WTC11 (cell line): ENCODE results near the gene VWA8. TPM values are rescaled to one million over a fixed set of nuclear protein-coding genes. Genes with fewer than 3 reads are reported as not detected.

Experiments
- ATAC-seq: fragments of 200-7000 bp; cut with Tn5 transposase; 2 replicates; pipeline ENCODE4 v1.10.0; 2021; ENCODE audit warnings: mild to moderate bottlenecking, moderate library complexity
- CTCF ChIA-PET: fragments of 300-600 bp; sonication (Branson Sonifier 250); formaldehyde crosslinking; loops from one replicate; lab custom pipeline; 2021; ENCODE audit warnings: antibody characterized with exemption; lab: Charles Lee
- POLR2A ChIA-PET: fragments of 350-600 bp; sonication (Branson Sonifier 250); formaldehyde crosslinking; loops from one replicate; lab custom pipeline; 2021; ENCODE audit warnings: antibody characterized with exemption; lab: Charles Lee
- DNase-seq: peaks from one replicate; pipeline ENCODE4 v3.0.0; 2021; ENCODE audit warnings: low spot score
- H3K27ac Mint-ChIP-seq: 2 replicates; pipeline ENCODE4 v1.8.0; 2021; ENCODE audit warnings: mixed read lengths
- H3K27me3 Mint-ChIP-seq: 2 replicates; pipeline ENCODE4 v1.8.0; 2021; ENCODE audit warnings: low read depth, mild to moderate bottlenecking, moderate library complexity, mixed read lengths
- H3K36me3 Mint-ChIP-seq: 2 replicates; pipeline ENCODE4 v1.8.0; 2021; ENCODE audit warnings: mixed read lengths
- H3K4me1 Mint-ChIP-seq: 2 replicates; pipeline ENCODE4 v1.8.0; 2022; ENCODE audit warnings: mixed read lengths
- H3K4me3 Mint-ChIP-seq: 2 replicates; pipeline ENCODE4 v1.8.0; 2021; ENCODE audit warnings: mild to moderate bottlenecking, moderate library complexity, mixed read lengths
- H3K9me3 Mint-ChIP-seq: 2 replicates; pipeline ENCODE4 v1.8.0; 2021; ENCODE audit warnings: mixed read lengths
- ATF1 ChIP-seq: sonication (generic); formaldehyde crosslinking; IDR thresholded peaks from 2 replicates; pipeline ENCODE4 v1.8.1; 2023; ENCODE audit warnings: mild to moderate bottlenecking, moderate library complexity, missing genetic modification reagents
- CBFB ChIP-seq: sonication (generic); formaldehyde crosslinking; IDR thresholded peaks from 2 replicates; pipeline ENCODE4 v1.8.1; 2022; ENCODE audit warnings: mild to moderate bottlenecking, low read depth, missing genetic modification reagents
- EMX1 ChIP-seq: fragments of 250-450 bp; sonication (Bioruptor Pico); IDR thresholded peaks from 2 replicates; pipeline ENCODE4 v1.8.0; 2021; ENCODE audit warnings: mild to moderate bottlenecking
- ESRRA ChIP-seq: sonication (generic); formaldehyde crosslinking; IDR thresholded peaks from 2 replicates; pipeline ENCODE4 v1.8.1; 2022; ENCODE audit warnings: mild to moderate bottlenecking, missing genetic modification reagents, borderline replicate concordance
- FOXJ3 ChIP-seq: sonication (generic); formaldehyde crosslinking; IDR thresholded peaks from 2 replicates; pipeline ENCODE4 v1.9.0; 2021; ENCODE audit warnings: missing genetic modification reagents, mild to moderate bottlenecking, borderline replicate concordance
- GABPB1 ChIP-seq: sonication (generic); formaldehyde crosslinking; IDR thresholded peaks from 2 replicates; pipeline ENCODE4 v1.8.1; 2023; ENCODE audit warnings: mild to moderate bottlenecking, missing genetic modification reagents
- IRF2 ChIP-seq: sonication (generic); formaldehyde crosslinking; IDR thresholded peaks from 2 replicates; pipeline ENCODE4 v1.8.0; 2022; ENCODE audit warnings: low read depth, missing genetic modification reagents, borderline replicate concordance
- KAT7 ChIP-seq: sonication (generic); formaldehyde crosslinking; IDR thresholded peaks from 2 replicates; pipeline ENCODE4 v1.8.1; 2023; ENCODE audit warnings: missing genetic modification reagents, mild to moderate bottlenecking, borderline replicate concordance
- MAX ChIP-seq: sonication (generic); formaldehyde crosslinking; IDR thresholded peaks from 2 replicates; pipeline ENCODE4 v1.8.0; 2022; ENCODE audit warnings: mild to moderate bottlenecking, missing genetic modification reagents
- NFATC4 ChIP-seq: fragments of 250-450 bp; sonication (Bioruptor Pico); IDR thresholded peaks from 2 replicates; pipeline ENCODE4 v1.9.0; 2021; ENCODE audit warnings: mild to moderate bottlenecking
- NR2C2 ChIP-seq: sonication (generic); formaldehyde crosslinking; IDR thresholded peaks from 2 replicates; pipeline ENCODE4 v1.8.0; 2022; ENCODE audit warnings: mild to moderate bottlenecking, missing genetic modification reagents
- OVOL2 ChIP-seq: fragments of 250-450 bp; sonication (Bioruptor Pico); IDR thresholded peaks from 2 replicates; pipeline ENCODE4 v1.9.0; 2021; ENCODE audit warnings: mild to moderate bottlenecking, borderline replicate concordance
- PRRX2 ChIP-seq: fragments of 250-450 bp; sonication (Bioruptor Pico); IDR thresholded peaks from 2 replicates; pipeline ENCODE4 v1.8.0; 2021; ENCODE audit warnings: mild to moderate bottlenecking
- SP1 ChIP-seq: sonication (generic); formaldehyde crosslinking; conservative IDR thresholded peaks from 2 replicates; pipeline ENCODE4 v1.8.1; 2022; ENCODE audit warnings: missing genetic modification reagents
- TP53 ChIP-seq: sonication (generic); formaldehyde crosslinking; IDR thresholded peaks from 2 replicates; pipeline ENCODE4 v1.8.1; 2023; ENCODE audit warnings: mild to moderate bottlenecking, missing genetic modification reagents
- ZBTB43 ChIP-seq: sonication (generic); formaldehyde crosslinking; IDR thresholded peaks from 2 replicates; pipeline ENCODE4 v1.8.1; 2023; ENCODE audit warnings: mild to moderate bottlenecking, missing genetic modification reagents
- ZNF317 ChIP-seq: sonication (generic); formaldehyde crosslinking; IDR thresholded peaks from 2 replicates; pipeline ENCODE4 v1.8.1; 2023; ENCODE audit warnings: low read depth, mild to moderate bottlenecking, moderate library complexity, missing genetic modification reagents, borderline replicate concordance
- ZNF416 ChIP-seq: fragments of 250-450 bp; sonication (Bioruptor Pico); IDR thresholded peaks from 2 replicates; pipeline ENCODE4 v1.9.0; 2021; ENCODE audit warnings: mild to moderate bottlenecking, inconsistent platforms
- total RNA-seq: library from RNA; stranded (reverse); gene quantifications from 3 replicates; pipeline ENCODE4 v1.2.3, GENCODE V29; 2021
- TF ChIP-seq, protein P1 (sequence below): sonication (generic); formaldehyde crosslinking; IDR thresholded peaks from 2 replicates; pipeline ENCODE4 v1.8.0; 2022; ENCODE audit warnings: missing genetic modification reagents
- TF ChIP-seq, protein P2 (sequence below): fragments of 250-450 bp; sonication (Bioruptor Pico); IDR thresholded peaks from 2 replicates; pipeline ENCODE4 v1.9.0; 2021; ENCODE audit warnings: mild to moderate bottlenecking
- TF ChIP-seq, protein P3 (sequence below): sonication (generic); formaldehyde crosslinking; IDR thresholded peaks from 2 replicates; pipeline ENCODE4 v1.8.0; 2022; ENCODE audit warnings: mild to moderate bottlenecking, missing genetic modification reagents
- TF ChIP-seq, protein P4 (sequence below): sonication (generic); formaldehyde crosslinking; IDR thresholded peaks from 2 replicates; pipeline ENCODE4 v1.8.0; 2023; ENCODE audit warnings: mild to moderate bottlenecking, missing genetic modification reagents
- TF ChIP-seq, protein P5 (sequence below): sonication (generic); formaldehyde crosslinking; IDR thresholded peaks from 2 replicates; pipeline ENCODE4 v1.8.1; 2022; ENCODE audit warnings: mild to moderate bottlenecking, moderate library complexity, missing genetic modification reagents

The VWA8 gene
- total RNA-seq, 1 experiment from 2014 or later, result 19.9 TPM

- TF ChIP-seq KAT7 (0 out of 2 replicates have a peak, but pooled peaks have one; percentile 55), ZNF317 (CRISPR knock-in tag) (peak; percentile 62), NFATC4 (no peak), TP53 (CRISPR knock-in tag) (no peak), SP1 (peak; percentile 77), MAX (CRISPR knock-in tag) (peak; percentile 55; the same call in 1 of the 2 replicates), ZNF416 (CRISPR knock-in tag) (no peak)
- TF ChIP-seq, protein P1, sequence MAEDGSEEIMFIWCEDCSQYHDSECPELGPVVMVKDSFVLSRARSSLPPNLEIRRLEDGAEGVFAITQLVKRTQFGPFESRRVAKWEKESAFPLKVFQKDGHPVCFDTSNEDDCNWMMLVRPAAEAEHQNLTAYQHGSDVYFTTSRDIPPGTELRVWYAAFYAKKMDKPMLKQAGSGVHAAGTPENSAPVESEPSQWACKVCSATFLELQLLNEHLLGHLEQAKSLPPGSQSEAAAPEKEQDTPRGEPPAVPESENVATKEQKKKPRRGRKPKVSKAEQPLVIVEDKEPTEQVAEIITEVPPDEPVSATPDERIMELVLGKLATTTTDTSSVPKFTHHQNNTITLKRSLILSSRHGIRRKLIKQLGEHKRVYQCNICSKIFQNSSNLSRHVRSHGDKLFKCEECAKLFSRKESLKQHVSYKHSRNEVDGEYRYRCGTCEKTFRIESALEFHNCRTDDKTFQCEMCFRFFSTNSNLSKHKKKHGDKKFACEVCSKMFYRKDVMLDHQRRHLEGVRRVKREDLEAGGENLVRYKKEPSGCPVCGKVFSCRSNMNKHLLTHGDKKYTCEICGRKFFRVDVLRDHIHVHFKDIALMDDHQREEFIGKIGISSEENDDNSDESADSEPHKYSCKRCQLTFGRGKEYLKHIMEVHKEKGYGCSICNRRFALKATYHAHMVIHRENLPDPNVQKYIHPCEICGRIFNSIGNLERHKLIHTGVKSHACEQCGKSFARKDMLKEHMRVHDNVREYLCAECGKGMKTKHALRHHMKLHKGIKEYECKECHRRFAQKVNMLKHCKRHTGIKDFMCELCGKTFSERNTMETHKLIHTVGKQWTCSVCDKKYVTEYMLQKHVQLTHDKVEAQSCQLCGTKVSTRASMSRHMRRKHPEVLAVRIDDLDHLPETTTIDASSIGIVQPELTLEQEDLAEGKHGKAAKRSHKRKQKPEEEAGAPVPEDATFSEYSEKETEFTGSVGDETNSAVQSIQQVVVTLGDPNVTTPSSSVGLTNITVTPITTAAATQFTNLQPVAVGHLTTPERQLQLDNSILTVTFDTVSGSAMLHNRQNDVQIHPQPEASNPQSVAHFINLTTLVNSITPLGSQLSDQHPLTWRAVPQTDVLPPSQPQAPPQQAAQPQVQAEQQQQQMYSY (CRISPR knock-in tag), result no peak
- TF ChIP-seq, protein P2, sequence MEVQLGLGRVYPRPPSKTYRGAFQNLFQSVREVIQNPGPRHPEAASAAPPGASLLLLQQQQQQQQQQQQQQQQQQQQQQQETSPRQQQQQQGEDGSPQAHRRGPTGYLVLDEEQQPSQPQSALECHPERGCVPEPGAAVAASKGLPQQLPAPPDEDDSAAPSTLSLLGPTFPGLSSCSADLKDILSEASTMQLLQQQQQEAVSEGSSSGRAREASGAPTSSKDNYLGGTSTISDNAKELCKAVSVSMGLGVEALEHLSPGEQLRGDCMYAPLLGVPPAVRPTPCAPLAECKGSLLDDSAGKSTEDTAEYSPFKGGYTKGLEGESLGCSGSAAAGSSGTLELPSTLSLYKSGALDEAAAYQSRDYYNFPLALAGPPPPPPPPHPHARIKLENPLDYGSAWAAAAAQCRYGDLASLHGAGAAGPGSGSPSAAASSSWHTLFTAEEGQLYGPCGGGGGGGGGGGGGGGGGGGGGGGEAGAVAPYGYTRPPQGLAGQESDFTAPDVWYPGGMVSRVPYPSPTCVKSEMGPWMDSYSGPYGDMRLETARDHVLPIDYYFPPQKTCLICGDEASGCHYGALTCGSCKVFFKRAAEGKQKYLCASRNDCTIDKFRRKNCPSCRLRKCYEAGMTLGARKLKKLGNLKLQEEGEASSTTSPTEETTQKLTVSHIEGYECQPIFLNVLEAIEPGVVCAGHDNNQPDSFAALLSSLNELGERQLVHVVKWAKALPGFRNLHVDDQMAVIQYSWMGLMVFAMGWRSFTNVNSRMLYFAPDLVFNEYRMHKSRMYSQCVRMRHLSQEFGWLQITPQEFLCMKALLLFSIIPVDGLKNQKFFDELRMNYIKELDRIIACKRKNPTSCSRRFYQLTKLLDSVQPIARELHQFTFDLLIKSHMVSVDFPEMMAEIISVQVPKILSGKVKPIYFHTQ (CRISPR knock-in tag), result no peak
- TF ChIP-seq, all 79 proteins: peak for 23
Measured at GRCh38 chr13:41960637-41961465, at the start of gene VWA8 (continued).

- no peak overlapping the region for H3K4me3 Mint-ChIP-seq
- no peaks in the 10 kb centered on the region for H3K9me3 Mint-ChIP-seq
- H3K36me3 Mint-ChIP-seq, result no peaks in the 10 kb centered on the region
- DNase-seq, result no peak
- peaks cover 15% of the 10 kb centered on the region for H3K4me1 Mint-ChIP-seq
- ChIA-PET CTCF (no interaction called here), POLR2A (no interaction called here)
- no peaks in the 10 kb centered on the region for H3K27me3 Mint-ChIP-seq
- ATAC-seq, result no peak
- no peak overlapping the region for H3K27ac Mint-ChIP-seq
- TF ChIP-seq, protein P3, sequence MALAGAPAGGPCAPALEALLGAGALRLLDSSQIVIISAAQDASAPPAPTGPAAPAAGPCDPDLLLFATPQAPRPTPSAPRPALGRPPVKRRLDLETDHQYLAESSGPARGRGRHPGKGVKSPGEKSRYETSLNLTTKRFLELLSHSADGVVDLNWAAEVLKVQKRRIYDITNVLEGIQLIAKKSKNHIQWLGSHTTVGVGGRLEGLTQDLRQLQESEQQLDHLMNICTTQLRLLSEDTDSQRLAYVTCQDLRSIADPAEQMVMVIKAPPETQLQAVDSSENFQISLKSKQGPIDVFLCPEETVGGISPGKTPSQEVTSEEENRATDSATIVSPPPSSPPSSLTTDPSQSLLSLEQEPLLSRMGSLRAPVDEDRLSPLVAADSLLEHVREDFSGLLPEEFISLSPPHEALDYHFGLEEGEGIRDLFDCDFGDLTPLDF (CRISPR knock-in tag), result no peak
- no peak for TF ChIP-seq FOXJ3
- TF ChIP-seq GABPB1 (CRISPR knock-in tag), result no peak
- TF ChIP-seq NR2C2, result no peak
- TF ChIP-seq, protein P4, sequence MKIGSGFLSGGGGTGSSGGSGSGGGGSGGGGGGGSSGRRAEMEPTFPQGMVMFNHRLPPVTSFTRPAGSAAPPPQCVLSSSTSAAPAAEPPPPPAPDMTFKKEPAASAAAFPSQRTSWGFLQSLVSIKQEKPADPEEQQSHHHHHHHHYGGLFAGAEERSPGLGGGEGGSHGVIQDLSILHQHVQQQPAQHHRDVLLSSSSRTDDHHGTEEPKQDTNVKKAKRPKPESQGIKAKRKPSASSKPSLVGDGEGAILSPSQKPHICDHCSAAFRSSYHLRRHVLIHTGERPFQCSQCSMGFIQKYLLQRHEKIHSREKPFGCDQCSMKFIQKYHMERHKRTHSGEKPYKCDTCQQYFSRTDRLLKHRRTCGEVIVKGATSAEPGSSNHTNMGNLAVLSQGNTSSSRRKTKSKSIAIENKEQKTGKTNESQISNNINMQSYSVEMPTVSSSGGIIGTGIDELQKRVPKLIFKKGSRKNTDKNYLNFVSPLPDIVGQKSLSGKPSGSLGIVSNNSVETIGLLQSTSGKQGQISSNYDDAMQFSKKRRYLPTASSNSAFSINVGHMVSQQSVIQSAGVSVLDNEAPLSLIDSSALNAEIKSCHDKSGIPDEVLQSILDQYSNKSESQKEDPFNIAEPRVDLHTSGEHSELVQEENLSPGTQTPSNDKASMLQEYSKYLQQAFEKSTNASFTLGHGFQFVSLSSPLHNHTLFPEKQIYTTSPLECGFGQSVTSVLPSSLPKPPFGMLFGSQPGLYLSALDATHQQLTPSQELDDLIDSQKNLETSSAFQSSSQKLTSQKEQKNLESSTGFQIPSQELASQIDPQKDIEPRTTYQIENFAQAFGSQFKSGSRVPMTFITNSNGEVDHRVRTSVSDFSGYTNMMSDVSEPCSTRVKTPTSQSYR (CRISPR knock-in tag), result no peak
- TF ChIP-seq, protein P5, sequence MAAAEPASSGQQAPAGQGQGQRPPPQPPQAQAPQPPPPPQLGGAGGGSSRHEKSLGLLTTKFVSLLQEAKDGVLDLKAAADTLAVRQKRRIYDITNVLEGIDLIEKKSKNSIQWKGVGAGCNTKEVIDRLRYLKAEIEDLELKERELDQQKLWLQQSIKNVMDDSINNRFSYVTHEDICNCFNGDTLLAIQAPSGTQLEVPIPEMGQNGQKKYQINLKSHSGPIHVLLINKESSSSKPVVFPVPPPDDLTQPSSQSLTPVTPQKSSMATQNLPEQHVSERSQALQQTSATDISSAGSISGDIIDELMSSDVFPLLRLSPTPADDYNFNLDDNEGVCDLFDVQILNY (CRISPR knock-in tag), result no peak
- TF ChIP-seq IRF2 (CRISPR knock-in tag), result no peak
- TF ChIP-seq CBFB, result no peak
- TF ChIP-seq PRRX2 (CRISPR knock-in tag), result no peak
- no peak for TF ChIP-seq ESRRA (CRISPR knock-in tag)
- TF ChIP-seq OVOL2 (CRISPR knock-in tag), result no peak
- TF ChIP-seq TP53 (CRISPR knock-in tag), result no peak
- TF ChIP-seq EMX1 (CRISPR knock-in tag), result no peak
- no peak for TF ChIP-seq ZBTB43 (CRISPR knock-in tag)
- no peak for TF ChIP-seq ATF1 (CRISPR knock-in tag)
Measured at GRCh38 chr13:42009057-42009456, 48.1 kb upstream of the VWA8 start.
